ENCODE measurements around the gene BGLAP. TPM values are rescaled to one million over a fixed set of nuclear protein-coding genes. Genes with fewer than 3 reads are reported as not detected.
"Not testable (repeated sequence)": the region's sequence is repeated elsewhere in the genome, so short reads cannot be mapped to it uniquely, and the experiment has no call there.

Gene BGLAP
- total RNA-seq, 2 experiments from 2014 or later: 1.3 to 3.0 TPM

DNA sequence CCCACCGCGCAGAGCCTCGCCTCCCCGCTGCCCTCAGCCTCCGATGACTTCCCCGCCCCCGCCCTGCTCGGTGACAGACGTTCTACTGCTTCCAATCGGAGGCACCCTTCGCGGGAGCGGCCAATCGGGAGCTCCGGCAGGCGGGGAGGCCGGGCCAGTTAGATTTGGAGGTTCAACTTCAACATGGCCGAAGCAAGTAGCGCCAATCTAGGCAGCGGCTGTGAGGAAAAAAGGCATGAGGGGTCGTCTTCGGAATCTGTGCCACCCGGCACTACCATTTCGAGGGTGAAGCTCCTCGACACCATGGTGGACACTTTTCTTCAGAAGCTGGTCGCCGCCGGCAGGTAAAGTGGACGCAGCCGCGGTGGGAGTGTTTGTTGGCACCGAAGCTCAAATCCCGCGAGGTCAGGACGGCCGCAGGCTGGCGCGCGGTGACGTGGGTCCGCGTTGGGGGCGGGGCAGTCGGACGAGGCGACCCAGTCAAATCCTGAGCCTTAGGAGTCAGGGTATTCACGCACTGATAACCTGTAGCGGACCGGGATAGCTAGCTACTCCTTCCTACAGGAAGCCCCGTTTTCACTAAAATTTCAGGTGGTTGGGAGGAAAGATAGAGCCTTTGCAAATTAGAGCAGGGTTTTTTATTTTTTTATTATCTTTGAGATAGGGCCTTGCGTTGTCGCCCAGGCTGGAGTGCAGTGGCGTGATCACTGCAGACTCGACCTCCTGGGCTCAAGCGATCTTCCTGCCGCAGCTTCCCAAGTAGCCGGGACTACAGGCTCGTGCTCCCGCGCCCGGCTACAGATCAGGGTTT, 28.9 kb upstream of the BGLAP start, which contains the start of gene PMF1:
Gene PMF1, plus strand, starts transcription at position 175 of the 811 bp plus-strand sequence. Its CDS starts 9 bp downstream, at position 184.
- ChIA-PET POLR2A (interaction anchor here (0.6 to 1.4 kb wide), 6 partner anchors 9 to 59 kb away, joined by 3 to 8 read pairs (median 4); partner anchors contain the start of gene SLC25A44), CTCF (interaction anchor here (0.5 to 6.9 kb wide), 9 partner anchors 8 to 68 kb away, joined by 4 to 30 read pairs (median 6); partner anchors contain the start of gene SLC25A44)
- Mint-ChIP-seq H3K36me3 (ENCODE audit: low read depth) (peaks cover 61% of the 10 kb centered on the region), H3K27me3 (no peaks in the 10 kb centered on the region), H3K27ac (peak within 1 kb of the TSS; percentile 98), H3K4me1 (peaks cover 50% of the 10 kb centered on the region), H3K4me3 (peak within 1 kb of the TSS; percentile 90), H3K9me3 (no peaks in the 10 kb centered on the region)
- peak; percentile 98 for DNase-seq

DNA sequence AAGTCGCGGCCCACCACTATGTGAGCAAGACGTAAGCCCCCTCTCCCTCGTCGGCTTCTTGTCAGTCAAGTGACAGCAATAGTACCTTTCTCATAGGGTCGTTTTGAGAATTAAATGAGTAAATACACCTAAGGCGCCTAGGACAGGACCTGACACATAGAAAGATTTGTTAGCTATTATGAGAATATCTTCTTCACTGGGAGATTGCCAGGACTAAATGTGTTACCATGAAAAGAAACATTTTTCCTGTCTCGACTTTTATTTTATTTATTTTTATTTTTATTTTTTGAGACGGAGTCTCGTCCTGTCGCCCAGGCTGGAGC, 28.4 kb upstream of the BGLAP start:
- no peaks in the 10 kb centered on the region for H3K27me3 Mint-ChIP-seq
- H3K27ac Mint-ChIP-seq: peak overlapping the region; percentile 98
- peaks cover 52% of the 10 kb centered on the region for H3K4me1 Mint-ChIP-seq
- H3K36me3 Mint-ChIP-seq (ENCODE audit: low read depth): peaks cover 61% of the 10 kb centered on the region
- H3K9me3 Mint-ChIP-seq: no peaks in the 10 kb centered on the region
- H3K4me3 Mint-ChIP-seq: peak overlapping the region; percentile 90
- no peak for DNase-seq
- CTCF ChIA-PET: interaction anchor here (1.3 to 6.9 kb wide), 7 partner anchors 12 to 68 kb away, joined by 4 to 30 read pairs (median 6); partner anchors contain the start of gene SLC25A44
- POLR2A ChIA-PET: interaction anchor here (1.0 to 1.4 kb wide), 4 partner anchors 8 to 59 kb away, joined by 3 to 8 read pairs (median 6); partner anchors contain the start of gene SLC25A44

DNA sequence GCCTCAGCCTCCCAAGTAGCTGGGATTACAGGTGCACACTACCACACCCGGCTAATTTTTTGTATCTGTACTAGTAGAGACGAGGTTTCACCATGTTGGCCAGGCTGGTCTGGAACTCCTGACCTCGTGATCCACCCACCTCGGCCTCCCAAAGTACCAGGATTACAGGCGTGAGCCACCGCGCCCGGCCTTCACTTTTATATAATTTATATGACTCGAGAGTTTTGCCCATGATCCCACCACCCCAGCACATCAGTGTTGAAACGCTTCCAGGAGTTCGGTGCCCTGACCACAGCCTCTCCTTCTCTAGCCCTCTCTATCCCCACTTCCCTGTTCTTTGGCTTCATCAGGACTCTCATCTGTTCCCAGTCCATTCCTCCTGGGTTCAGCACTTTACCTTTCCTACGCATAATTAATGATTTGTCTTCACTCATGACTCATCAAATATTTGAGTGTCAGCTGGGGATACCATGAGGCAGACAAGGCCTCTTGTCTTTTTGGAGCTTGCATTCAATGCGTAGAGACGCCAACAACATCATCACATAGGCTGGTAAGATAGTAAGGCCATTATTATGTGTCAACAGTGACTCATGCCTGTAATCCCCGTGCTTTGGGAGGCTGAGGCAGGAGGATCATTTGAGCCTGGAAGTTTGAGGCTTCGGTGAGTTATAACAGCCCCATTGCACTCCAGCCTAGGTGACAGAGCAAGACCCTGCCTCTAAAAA, 27.8 kb upstream of the BGLAP start:
- ChIA-PET POLR2A (no interaction called here), CTCF (interaction anchor here (0.6 to 6.9 kb wide), 6 partner anchors 12 to 69 kb away, joined by 4 to 30 read pairs (median 5); no protein-coding TSS in a partner anchor)
- peak overlapping the region; percentile 87 for H3K27ac Mint-ChIP-seq
- H3K36me3 Mint-ChIP-seq (ENCODE audit: low read depth): peaks cover 57% of the 10 kb centered on the region
- H3K27me3 Mint-ChIP-seq: no peaks in the 10 kb centered on the region
- H3K4me1 Mint-ChIP-seq: peaks cover 51% of the 10 kb centered on the region
- H3K4me3 Mint-ChIP-seq: peak overlapping the region; percentile 90
- no peaks in the 10 kb centered on the region for H3K9me3 Mint-ChIP-seq
- no peak for DNase-seq

DNA sequence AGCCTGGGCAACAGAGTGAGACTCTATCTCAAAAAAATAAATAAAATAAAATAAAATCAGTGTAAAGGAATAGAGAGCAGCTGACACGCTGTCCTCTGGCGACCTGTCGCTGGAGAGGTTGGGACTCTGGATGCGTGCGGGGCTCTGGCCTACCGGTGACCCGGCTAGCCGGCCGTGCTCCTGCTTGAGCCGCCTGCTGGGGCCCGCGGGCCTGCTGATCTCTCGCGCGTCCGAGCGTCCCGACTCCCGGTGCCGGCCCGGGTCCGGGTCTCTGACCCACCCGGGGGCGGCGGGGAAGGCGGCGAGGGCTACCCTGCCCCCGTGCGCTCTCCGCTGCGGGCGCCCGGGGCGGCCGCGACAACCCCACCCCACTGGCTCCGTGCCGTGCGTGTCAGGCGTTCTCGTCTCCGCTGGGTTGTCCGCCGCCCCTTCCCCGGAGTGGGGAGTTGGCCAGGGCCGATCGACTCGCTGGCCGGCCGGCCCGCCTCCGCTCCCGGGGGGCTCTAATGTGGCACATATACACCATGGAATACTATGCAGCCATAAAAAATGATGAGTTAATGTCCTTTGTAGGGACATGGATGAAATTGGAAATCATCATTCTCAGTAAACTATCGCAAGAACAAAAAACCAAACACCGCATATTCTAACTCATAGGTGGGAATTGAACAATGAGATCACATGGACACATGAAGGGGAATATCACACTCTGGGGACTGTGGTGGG, 25.5 kb upstream of the BGLAP start:
- H3K4me3 Mint-ChIP-seq, H3K9me3 Mint-ChIP-seq, POLR2A ChIA-PET, DNase-seq, H3K27me3 Mint-ChIP-seq: not testable (repeated sequence)
- CTCF ChIA-PET: interaction anchor here (0.7 kb wide), 1 partner anchor 9 kb away, joined by 4 read pairs; no protein-coding TSS in a partner anchor
- peaks cover 50% of the 10 kb centered on the region for H3K36me3 Mint-ChIP-seq (ENCODE audit: low read depth)
- peak overlapping the region; percentile 9 for H3K27ac Mint-ChIP-seq
- peaks cover 65% of the 10 kb centered on the region for H3K4me1 Mint-ChIP-seq

DNA sequence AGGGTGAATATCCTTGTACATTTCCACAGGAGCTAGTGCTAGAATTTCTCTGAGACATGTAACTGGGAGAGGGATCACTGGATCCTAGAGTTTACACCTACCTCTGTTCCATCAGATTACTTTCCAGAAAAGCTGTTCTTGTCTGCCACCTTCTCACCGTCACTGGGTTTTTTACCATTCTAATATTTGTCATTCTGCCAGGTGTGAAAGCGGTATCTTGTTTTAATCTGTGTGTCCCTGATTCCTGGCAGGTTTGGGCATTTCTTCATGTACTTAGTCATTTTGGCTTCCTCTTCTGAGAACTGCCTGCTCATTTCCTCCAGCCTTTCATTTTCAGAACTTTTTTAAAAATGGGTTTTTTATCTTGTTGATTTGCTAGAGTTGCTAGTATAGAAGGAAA, 24.1 kb upstream of the BGLAP start:
- DNase-seq: peak; percentile 58
- peak overlapping the region; percentile 64 for H3K4me3 Mint-ChIP-seq
- ChIA-PET CTCF (interaction anchor here (0.6 to 2.7 kb wide), 8 partner anchors 21 to 121 kb away, joined by 3 to 8 read pairs (median 3); partner anchors contain the start of gene SLC25A44), POLR2A (interaction anchor here (0.9 to 1.2 kb wide), 2 partner anchors 21 to 24 kb away, joined by 3 to 4 read pairs; partner anchors contain the start of gene SLC25A44)
- H3K36me3 Mint-ChIP-seq (ENCODE audit: low read depth): peaks cover 54% of the 10 kb centered on the region
- H3K27me3 Mint-ChIP-seq: no peaks in the 10 kb centered on the region
- peaks cover 69% of the 10 kb centered on the region for H3K4me1 Mint-ChIP-seq
- H3K27ac Mint-ChIP-seq: peak overlapping the region; percentile 92
- no peaks in the 10 kb centered on the region for H3K9me3 Mint-ChIP-seq

DNA sequence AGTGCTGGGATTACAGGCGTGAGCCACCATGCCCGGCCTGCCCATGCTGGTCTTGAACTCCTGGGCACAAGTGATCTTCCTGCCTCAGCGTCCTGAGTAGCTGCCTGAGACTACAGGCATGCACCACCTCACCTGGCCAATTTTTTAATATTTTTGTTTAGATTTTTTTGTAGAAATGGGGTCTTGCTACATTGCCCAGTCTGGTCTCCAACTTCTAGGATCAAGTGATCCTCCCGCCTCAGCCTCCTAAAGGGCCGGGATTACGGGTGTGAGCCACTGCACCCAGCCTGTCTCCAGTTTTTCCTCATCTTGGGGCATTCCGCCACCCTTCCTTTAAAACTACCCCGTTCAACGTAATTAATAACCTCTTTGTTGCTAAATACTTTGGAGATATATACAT, 21.8 kb upstream of the BGLAP start:
- H3K4me3 Mint-ChIP-seq: no peak overlapping the region
- peaks cover 48% of the 10 kb centered on the region for H3K36me3 Mint-ChIP-seq (ENCODE audit: low read depth)
- no peaks in the 10 kb centered on the region for H3K27me3 Mint-ChIP-seq

DNA sequence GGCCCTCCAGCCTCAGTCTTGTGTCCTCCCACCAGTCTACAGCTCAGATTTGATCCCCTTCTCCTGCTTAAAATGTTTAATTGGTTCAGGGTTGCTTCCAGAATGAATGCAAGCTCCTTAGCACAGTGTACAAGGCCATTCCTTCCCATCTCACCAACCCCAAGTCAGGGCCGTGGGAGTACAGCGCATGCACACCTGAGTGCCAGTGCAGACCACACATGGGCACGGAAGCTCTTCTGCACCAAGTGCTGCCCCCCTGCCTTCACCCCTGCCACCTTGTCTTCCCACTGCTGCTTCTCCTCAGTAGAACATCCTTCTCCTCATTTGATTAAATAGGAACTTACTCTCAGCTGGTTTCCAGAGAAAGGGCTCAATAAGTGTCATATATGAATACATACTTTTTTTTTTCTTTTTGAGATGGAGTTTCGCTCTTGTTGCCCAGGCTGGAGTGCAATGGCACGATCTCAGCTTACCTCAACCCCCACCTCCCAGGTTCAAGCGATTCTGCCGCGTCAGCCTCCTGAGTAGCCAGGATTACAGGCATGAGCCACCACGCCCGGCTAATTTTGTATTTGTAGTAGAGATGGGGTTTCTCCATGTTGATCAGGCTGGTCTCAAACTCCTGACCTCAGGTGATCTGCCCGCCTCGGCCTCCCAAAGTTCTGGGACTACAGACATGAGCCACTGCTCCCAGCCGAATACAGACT, 19.8 kb upstream of the BGLAP start:
- ChIA-PET POLR2A (interaction anchor here (0.7 kb wide), 1 partner anchor 9 kb away, joined by 6 read pairs; the partner anchor contains the start of gene PMF1), CTCF (interaction anchor here (1.0 to 1.6 kb wide), 3 partner anchors 10 to 102 kb away, joined by 3 to 5 read pairs (median 4); partner anchors contain the start of gene PMF1)

More for the DNA sequence above, 21.8 kb upstream of the BGLAP start:
- Mint-ChIP-seq H3K27ac (peak overlapping the region; percentile 70), H3K9me3 (no peaks in the 10 kb centered on the region), H3K4me1 (peaks cover 64% of the 10 kb centered on the region)
- DNase-seq: no peak
- ChIA-PET POLR2A (no interaction called here), CTCF (interaction anchor here (0.6 to 1.3 kb wide), 3 partner anchors 31 to 156 kb away, joined by 3 to 4 read pairs (median 3); no protein-coding TSS in a partner anchor)

DNA sequence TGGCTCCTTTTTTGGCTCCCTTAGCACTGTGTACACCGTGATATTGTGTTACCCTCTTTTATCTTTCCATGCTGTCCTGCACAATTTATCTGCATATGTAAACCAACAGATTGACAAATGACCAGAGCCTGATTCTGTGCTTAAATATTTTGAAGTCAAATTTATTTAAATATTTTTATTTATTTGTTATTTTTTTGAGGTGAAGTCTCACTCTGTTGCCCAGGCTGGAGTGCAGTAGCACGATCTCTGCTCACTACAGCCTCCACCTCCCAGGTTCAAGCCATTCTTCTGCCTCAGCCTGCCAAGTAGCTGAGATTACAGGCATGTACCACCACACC, 16.3 kb upstream of the BGLAP start:
- Mint-ChIP-seq H3K4me3 (no peak overlapping the region), H3K27me3 (no peaks in the 10 kb centered on the region), H3K36me3 (ENCODE audit: low read depth) (peaks cover 45% of the 10 kb centered on the region), H3K27ac (peak overlapping the region; percentile 65), H3K4me1 (peaks cover 51% of the 10 kb centered on the region), H3K9me3 (no peaks in the 10 kb centered on the region)
- ChIA-PET CTCF (interaction anchor here (0.6 to 4.4 kb wide), 43 partner anchors 8 to 220 kb away, joined by 3 to 42 read pairs (median 4); partner anchors contain the start of genes PAQR6, PMF1, SEMA4A and SLC25A44), POLR2A (no interaction called here)
- DNase-seq: no peak

More for the DNA sequence above, 19.8 kb upstream of the BGLAP start:
- Mint-ChIP-seq H3K27ac (peak overlapping the region; percentile 85), H3K4me3 (no peak overlapping the region), H3K9me3 (no peaks in the 10 kb centered on the region), H3K36me3 (ENCODE audit: low read depth) (peaks cover 48% of the 10 kb centered on the region), H3K27me3 (no peaks in the 10 kb centered on the region), H3K4me1 (peaks cover 69% of the 10 kb centered on the region)
- no peak for DNase-seq

DNA sequence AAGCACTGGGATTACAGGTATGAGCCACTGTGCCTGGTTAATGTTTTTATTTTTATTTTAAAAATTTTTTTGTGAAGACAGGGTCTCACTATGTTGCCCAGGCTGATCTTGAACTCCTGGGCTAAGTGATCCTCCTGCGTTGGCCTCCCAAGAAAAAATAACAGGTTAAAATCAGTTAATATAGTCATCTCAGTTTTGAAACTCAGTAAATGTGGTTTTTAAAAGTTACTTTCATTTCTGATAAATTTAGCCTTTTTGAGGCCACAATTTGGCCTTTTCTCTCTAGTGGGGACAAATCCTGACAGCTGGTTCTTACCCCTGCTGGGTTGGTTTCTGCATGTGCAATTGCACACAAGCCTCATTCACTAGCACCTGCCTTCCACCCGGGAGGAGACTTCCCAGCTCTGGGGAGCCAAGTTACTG, 15.9 kb upstream of the BGLAP start:
- POLR2A ChIA-PET: no interaction called here
- Mint-ChIP-seq H3K4me1 (peaks cover 48% of the 10 kb centered on the region), H3K36me3 (ENCODE audit: low read depth) (peaks cover 42% of the 10 kb centered on the region), H3K27me3 (no peaks in the 10 kb centered on the region), H3K4me3 (no peak overlapping the region), H3K9me3 (no peaks in the 10 kb centered on the region), H3K27ac (peak overlapping the region; percentile 76)
- DNase-seq: no peak
- CTCF ChIA-PET: interaction anchor here (0.6 to 4.4 kb wide), 21 partner anchors 7 to 216 kb away, joined by 3 to 42 read pairs (median 6); partner anchors contain the start of genes PMF1 and SEMA4A

DNA sequence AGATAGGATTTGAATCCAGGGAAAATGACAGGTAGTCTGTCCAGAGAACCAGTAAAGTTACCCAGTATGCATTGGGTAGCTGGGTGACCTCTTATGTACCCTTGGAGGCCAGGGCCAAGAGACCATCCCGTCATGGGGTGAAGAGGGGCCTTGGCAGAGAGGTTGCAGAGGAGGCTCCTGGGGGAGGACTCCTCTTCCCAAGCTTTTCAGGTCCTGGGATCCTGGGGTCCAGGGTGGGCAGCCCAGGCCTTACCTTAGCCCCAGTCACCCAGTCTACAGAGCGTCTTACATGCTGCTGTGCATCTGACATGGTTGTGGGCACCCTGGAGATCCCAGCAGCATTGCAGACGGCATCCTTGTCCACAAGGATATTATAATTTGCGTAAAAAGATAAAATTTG, 15.2 kb upstream of the BGLAP start:
- no peak overlapping the region for H3K4me3 Mint-ChIP-seq
- no peaks in the 10 kb centered on the region for H3K27me3 Mint-ChIP-seq
- ChIA-PET CTCF (interaction anchor here (0.7 to 4.4 kb wide), 12 partner anchors 13 to 130 kb away, joined by 3 to 42 read pairs (median 13); partner anchors contain the start of genes PMF1 and SEMA4A), POLR2A (no interaction called here)
- H3K27ac Mint-ChIP-seq: peak overlapping the region; percentile 76
- H3K4me1 Mint-ChIP-seq: peaks cover 41% of the 10 kb centered on the region
- H3K36me3 Mint-ChIP-seq (ENCODE audit: low read depth): peaks cover 35% of the 10 kb centered on the region
- no peak for DNase-seq
- H3K9me3 Mint-ChIP-seq: no peaks in the 10 kb centered on the region

DNA sequence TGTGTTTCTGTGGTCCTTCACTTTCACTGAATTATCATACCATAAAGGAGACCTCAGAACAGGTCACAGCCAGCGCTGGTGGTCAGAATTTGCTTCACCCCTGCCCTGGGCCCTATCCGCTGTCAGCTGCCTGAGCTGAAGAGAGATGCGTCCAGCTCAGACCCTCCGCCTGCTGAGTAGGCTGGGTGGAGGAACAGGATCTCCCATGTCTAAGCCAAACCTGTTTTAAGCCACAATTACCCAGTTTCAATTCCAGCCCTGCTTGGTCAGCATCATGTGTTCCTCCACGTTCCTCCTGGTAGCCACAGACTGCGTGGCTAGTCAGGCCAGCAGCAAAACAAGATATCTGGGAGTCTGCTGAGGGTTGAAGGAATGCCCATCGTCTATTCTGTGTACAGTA, 13.5 kb upstream of the BGLAP start:
- ChIA-PET CTCF (interaction anchor here (1.1 to 1.7 kb wide), 5 partner anchors 16 to 100 kb away, joined by 3 to 8 read pairs (median 4); no protein-coding TSS in a partner anchor), POLR2A (no interaction called here)
- H3K27ac Mint-ChIP-seq: peak overlapping the region; percentile 57
- H3K4me1 Mint-ChIP-seq: peaks cover 24% of the 10 kb centered on the region
- no peaks in the 10 kb centered on the region for H3K27me3 Mint-ChIP-seq
- DNase-seq: no peak
- peaks cover 22% of the 10 kb centered on the region for H3K36me3 Mint-ChIP-seq (ENCODE audit: low read depth)
- no peak overlapping the region for H3K4me3 Mint-ChIP-seq
- no peaks in the 10 kb centered on the region for H3K9me3 Mint-ChIP-seq

Measured in activated CD4-positive, alpha-beta T cell treated with anti-CD3 and anti-CD28 coated beads, Interleukin-2, amount 10 ng/mL, durations not matched to agents 7 days and 5 days (primary cell).